ENCODE measurements around the gene TMED9.
"Not testable (repeated sequence)": the region's sequence is repeated elsewhere in the genome, so short reads cannot be mapped to it uniquely, and the experiment has no call there.

TMED9 gene

DNA sequence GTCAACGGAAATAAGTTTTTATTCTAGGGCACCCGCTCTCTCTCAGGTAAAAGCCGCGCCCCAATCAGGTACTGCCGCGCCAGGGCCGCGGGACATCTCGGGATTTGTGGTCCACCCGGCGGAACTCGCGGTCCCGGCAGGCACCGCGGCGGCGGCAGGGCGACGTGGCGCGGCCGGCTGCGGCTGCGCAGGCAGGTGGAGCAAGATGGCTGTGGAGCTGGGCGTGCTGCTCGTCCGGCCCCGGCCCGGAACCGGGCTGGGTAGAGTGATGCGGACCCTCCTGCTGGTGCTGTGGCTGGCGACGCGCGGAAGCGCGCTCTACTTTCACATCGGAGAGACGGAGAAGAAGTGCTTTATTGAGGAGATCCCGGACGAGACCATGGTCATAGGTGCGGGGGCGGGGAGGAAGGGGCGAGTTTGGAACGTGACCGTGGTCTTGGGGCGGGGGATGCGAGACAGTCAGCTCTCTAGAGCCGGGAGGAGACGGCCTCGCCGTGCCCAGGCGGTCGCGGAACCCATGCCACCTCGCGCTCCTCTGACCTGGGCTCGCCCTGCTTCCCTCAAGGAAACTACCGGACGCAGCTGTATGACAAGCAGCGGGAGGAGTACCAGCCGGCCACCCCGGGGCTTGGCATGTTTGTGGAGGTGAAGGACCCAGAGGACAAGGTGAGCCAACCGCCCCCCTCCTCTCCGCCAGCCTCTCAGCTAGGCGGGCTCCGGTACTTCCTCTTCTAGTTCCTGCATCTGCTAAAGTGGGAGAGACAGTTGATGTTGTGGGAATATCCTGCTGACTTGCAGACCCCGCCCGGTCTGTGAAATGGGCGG is at the start of gene TMED9:
Gene TMED9 (plus strand): TSS at position 194 of the 825 bp plus-strand sequence. CDS start 12 bp downstream, at position 206.
- DNase-seq: peak; percentile 36

GRCh38 chr5:177542816-177543465 is 49.1 kb upstream of the TMED9 start:
- DNase-seq: no peak

GRCh38 chr5:177545487-177546257 is 46.3 kb upstream of the TMED9 start:
- DNase-seq: no peak

DNA sequence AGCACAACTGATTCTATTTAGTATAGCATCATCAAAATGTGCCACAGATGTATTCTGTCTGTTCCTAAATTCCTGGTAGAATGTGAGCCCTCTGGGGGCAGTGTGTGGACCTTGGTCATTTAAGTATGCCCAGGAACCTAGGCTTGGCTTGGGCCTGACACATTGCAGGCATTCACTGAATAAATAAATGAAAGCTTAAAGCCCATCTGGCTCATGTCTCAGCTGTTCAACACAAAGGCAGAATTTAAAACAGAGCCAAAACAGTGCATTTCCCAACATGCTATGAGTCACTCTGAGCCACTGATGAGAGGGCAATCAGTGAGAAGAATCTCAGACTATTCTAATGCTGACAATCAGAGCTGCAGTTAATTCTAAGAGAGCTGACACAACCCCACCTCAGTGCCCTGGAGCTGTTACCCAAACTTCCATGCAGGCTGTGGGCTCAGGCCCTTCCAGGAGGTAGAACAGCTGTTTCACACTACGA is 45.7 kb upstream of the TMED9 start:
- DNase-seq: no peak

GRCh38 chr5:177547736-177548135 is 44.3 kb upstream of the TMED9 start:
- no peak for DNase-seq

DNA sequence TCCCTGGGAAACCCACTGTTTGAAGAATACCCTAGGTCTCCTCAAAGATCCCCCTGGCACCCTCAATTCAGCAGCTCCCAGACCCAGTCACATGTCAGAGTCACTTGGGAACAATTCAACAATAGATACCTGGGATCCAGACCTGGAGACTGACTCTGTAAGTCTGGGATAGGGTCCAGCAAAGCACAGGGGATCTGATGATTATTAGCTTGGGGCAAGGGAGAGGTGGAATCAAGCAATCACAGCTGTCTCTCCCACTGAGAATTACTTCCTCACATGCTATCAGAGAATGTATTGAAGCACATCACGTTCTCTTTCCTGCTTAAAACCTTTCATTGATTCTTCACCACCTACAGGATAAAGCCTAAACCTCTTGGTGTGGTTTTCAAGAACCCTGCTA is 43.5 kb upstream of the TMED9 start:
- DNase-seq: no peak

- DNase-seq: no peak
These were observed 41.9 kb upstream of the TMED9 start for GRCh38 chr5:177550122-177550521.

DNA sequence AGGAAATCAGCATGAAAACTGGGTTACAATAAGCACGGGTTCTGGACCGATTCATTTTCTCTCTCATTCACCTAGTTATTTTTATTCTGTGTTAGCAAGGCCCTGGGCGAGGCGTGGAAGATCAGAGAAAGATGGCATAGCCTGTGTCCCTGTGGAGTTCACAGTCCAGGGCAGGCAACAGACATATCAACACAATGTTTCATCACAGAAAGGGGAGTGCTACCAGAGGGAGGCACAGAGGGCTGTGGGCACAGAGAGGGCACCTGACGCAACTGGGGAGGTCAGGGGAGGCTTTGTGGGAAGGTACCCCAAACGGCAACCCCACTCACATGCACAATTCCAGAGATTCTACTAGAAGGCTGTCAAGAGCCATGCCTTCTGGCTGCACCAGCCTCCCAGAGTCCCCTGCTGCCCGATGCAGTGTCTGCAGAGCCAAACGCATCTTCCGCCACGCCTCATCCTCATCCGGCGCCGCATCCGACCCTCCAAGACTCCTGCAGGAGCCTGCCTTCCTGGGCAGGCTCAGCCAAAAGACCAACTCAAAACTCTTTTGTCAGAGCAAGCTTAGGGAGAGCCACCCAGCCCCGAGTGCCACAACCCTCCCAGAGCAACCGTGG is 39.1 kb upstream of the TMED9 start:
- DNase-seq: no peak

- no peak for DNase-seq
These were observed 38.2 kb upstream of the TMED9 start for GRCh38 chr5:177553671-177554429.

DNA sequence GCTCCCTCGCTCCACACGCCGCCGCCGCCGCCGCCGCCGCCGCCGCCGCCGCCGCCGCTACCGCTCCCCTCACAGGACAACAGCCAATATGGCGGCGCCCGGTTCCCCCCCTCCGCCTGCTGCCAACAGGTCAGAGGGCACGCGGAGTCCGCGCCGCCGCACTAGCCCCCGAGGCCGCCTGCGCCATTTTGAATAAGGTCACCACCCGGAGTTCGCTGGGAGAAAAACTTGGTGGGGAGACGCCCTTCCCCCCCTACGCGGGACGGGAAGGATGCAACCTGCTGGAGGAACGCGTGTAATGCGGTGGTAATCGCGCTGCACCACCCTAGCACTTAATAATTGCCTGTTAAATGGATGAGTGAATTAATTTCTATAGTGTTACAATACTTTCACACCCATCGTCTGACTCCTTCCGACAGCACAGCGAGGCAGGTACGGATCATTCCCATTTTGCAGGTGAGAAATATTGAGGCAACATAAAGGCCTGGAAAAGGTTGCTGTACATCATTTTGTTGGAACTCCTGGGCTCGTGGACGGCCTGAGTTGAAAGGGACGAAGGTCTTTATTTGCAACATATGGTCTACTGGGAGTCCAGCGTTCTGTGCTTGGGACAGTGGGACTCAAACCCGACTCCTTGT is 37.4 kb upstream of the TMED9 start, which contains the start of gene FAM193B:
Gene FAM193B (minus strand): TSS at position 90 of the 638 bp plus-strand sequence. CDS start 105 bp downstream, outside the sequence.
- no peak for DNase-seq

GRCh38 chr5:177555228-177555627 is 36.8 kb upstream of the TMED9 start:
- no peak for DNase-seq

DNA sequence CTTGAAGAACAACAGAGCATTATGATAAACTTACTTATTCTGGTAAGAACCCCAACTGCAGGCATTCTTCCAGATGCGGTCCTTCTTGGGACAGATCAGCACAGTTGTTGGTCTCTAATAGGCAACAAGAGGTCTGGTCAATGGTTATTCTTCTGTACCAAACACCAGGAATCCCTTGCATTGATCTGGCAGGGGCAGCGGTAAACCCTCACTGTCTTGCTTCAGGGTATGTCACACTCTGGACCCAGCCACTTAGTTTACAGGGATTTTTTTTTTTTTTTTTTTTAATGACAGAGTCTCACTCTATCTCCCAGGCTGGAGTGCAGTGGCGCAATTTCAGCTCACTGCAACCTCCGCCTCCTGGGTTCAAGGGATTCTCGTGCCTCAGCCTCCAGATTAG is 36.3 kb upstream of the TMED9 start:
- DNase-seq: no peak

DNA sequence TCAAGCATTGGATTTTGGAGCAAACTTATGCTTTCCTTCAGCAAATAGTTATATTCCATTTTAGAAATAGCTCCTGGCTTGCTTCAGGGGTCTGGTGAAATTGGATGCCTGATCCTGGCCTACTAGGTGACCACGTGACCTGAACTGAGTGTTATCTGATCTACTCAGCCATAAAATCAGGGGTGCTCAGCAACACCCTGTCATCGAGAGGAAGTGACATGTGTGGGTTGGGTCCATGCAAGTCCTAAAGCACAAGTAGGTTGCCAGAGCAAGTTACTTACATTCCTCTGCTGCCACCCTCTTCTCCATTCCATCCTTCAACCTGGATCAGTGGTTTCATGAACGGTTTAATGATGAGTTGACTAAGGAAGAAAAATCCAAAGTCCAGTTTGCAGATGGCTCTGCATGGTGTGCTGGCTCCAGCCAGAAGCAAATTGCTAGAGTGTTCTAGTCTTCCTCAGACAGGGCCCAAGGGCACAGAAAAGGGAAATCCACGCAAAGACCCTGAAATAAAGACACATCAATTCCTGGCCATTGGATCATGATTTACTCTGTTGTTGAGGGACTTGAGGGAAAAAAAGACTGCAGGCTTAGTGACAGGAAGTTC is 34.9 kb upstream of the TMED9 start:
- no peak for DNase-seq

GRCh38 chr5:177557796-177558195 is 34.2 kb upstream of the TMED9 start:
- no peak for DNase-seq

GRCh38 chr5:177559446-177559941 is 32.5 kb upstream of the TMED9 start:
- DNase-seq: not testable (repeated sequence)

DNA sequence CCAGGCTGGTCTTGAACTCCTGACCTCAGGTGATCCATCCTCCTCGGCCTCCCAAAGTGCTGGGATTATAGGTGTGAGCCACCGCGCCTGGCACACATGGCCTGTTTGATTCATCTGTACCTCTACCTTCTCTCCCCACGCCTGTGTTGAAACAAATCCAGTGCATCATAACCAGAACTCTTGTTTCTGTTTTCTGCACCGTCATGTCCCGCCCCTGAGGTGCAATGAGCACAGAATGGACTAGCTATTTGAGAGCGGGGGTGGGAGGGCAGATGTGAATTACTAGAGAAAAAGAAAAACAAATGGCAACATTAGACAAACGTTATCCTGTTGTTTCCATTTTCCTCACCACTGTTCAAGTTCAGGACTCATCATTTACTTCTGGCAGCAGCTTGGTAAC is 27.0 kb upstream of the TMED9 start:
- no peak for DNase-seq

GRCh38 chr5:177568326-177568725 is 23.7 kb upstream of the TMED9 start:
- no peak for DNase-seq

DNA sequence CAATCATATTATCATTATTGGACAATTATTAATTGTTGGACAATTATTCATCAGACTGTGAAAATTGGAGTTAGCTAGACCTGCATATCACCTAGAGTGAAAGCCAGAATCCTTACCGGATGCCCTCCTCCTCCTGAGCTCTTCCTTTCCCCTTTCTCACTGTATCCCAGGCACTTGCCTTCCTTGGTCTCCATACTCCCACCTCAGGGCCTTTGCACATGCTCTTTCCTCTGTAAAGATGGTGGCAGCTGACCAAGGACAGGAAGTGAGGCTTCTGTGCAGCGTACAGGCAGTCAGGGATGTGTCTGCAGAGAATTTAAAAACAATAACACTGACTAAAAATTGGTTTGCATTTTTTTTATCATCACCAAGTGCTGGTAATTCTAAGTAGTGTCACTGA is 22.1 kb upstream of the TMED9 start:
- no peak for DNase-seq

DNA sequence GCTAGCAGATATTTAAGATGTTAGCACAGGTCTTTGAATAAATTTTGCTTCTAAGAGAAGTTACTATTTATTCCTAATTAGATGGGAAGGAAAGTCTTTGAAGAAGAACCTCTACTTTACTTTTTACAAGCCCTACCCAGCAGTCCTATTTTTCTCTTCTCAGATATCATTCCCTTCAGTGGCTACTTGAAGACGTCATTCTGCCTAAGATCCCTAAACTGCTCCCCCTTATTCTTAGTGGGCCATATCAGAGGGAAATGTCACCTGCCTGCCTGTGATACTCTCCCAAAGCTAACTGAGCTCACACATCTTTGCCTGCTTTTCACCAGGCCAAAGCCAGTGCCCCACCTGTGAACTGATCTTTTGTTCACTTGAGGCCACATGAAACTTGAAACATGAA is 16.5 kb upstream of the TMED9 start:
- no peak for DNase-seq

DNA sequence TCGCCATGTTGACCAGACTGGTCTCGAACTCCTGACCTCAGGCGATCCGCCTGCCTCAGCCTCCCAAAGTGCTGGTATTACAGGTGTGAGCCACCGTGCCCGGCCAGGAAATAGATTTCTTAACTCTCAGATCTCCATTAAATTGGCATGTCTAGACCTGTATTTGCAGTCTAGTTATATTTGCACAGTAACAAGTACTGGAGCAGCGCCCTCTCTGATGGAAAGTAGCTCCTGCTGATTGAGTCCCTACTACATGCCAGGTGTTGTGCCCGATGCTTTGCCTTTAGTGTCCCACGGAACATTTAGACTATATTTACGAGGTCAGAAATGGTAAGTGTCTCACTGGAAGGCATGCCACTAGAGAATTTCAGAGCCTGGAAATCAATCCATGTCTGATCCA is 15.8 kb upstream of the TMED9 start:
- no peak for DNase-seq

DNA sequence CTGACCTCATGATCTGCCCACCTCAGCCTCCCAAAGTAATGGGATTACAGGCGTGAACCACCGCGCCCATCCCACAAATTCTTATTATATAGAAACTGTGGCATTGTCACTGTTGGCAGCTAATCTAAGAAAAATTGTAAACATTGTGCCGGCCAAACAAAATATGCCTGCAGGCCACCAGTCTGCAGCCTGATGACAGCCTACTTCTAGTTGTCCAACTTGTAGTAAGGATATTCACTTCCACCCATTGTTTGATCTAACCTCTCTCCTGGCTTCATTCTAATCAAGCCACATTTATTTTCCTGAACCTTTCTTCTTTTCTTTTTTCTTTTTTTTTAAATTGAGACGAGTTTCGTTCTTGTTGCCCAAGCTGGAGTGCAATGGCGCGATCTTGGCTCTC is 13.7 kb upstream of the TMED9 start:
- no peak for DNase-seq
